K562 treated with DMSO at 1 percent for 12 hours (cell line): Measurements from ENCODE around the gene MATCAP1. TPM values are rescaled to one million over a fixed set of nuclear protein-coding genes. Genes with fewer than 3 reads are reported as not detected.

Experiments used
- total RNA-seq: library from RNA; unstranded; fragments of 300-600 nt; gene quantifications from 2 replicates; pipeline ENCODE4 v1.2.3, GENCODE V29; 2022; ENCODE audit not compliant: insufficient read depth

Gene MATCAP1
- 16.6 and 20.0 TPM in 2 replicates for total RNA-seq

GRCh38 chr16:67183627-67184452 lies at the start of gene MATCAP1:
Gene MATCAP1 (minus strand): TSS chr16:67183963. CDS start chr16:67180610, 3,353 bp downstream.

GRCh38 chr16:67226804-67227566 lies 43.2 kb upstream of the MATCAP1 start, which contains the start of gene TMEM208:
Gene TMEM208 (plus strand): TSS chr16:67227130. CDS start chr16:67227219, 89 bp downstream.

GRCh38 chr16:67199011-67199807 lies 15.4 kb upstream of the MATCAP1 start, which contains the start of gene ELMO3:
Gene ELMO3 (plus strand): TSS chr16:67199131. CDS start chr16:67199327, 196 bp downstream.

GRCh38 chr16:67191995-67192681 lies 8.4 kb upstream of the MATCAP1 start, which contains the start of gene E2F4:
Gene E2F4 (plus strand): TSS chr16:67192155. CDS start chr16:67192228, 73 bp downstream.

GRCh38 chr16:67190041-67190440 lies 6.3 kb upstream of the MATCAP1 start, which contains the start of gene EXOC3L1:
Gene EXOC3L1 (minus strand): TSS chr16:67190136. CDS start chr16:67189676, 460 bp downstream.

GRCh38 chr16:67170168-67170948 lies 13.4 kb downstream of the MATCAP1 start, which contains the start of gene NOL3:
Gene NOL3 (plus strand): TSS chr16:67170538.

GRCh38 chr16:67164599-67165061 lies 19.1 kb downstream of the MATCAP1 start, which contains the start of gene HSF4:
Gene HSF4 (plus strand): TSS chr16:67164745. CDS start chr16:67164812, 67 bp downstream.

GRCh38 chr16:67150833-67151396 lies 32.8 kb downstream of the MATCAP1 start, which contains the start of gene B3GNT9:
Gene B3GNT9 (minus strand): TSS chr16:67150998. CDS start chr16:67150485, 513 bp downstream.

Other genes with a start within 250 kb of the MATCAP1 start
- 232 and 283 TPM in 2 replicates for gene CIAO2B, start 249.6 kb downstream of the MATCAP1 start, total RNA-seq
- gene CES2, start 248.4 kb downstream of the MATCAP1 start, total RNA-seq = 15.4 and 22.8 TPM in 2 replicates
- 1.3 and 1.5 TPM in 2 replicates for gene CES3, start 222.7 kb downstream of the MATCAP1 start, total RNA-seq
- not detected in 2 replicates for gene CES4A, start 195.4 kb downstream of the MATCAP1 start, total RNA-seq
- 25.6 and 43.6 TPM in 2 replicates for gene CBFB, start 154.8 kb downstream of the MATCAP1 start, total RNA-seq
- 7.2 and 15.4 TPM in 2 replicates for gene PHAF1, start 74.0 kb downstream of the MATCAP1 start, total RNA-seq
- 4.0 and 7.1 TPM in 2 replicates for gene B3GNT9, start 33.0 kb downstream of the MATCAP1 start, total RNA-seq
- gene TRADD, start 24.1 kb downstream of the MATCAP1 start, total RNA-seq = 38.8 and 55.1 TPM in 2 replicates
- 14.6 and 17.0 TPM in 2 replicates for gene FBXL8, start 24.0 kb downstream of the MATCAP1 start, total RNA-seq
- gene HSF4, start 19.2 kb downstream of the MATCAP1 start, total RNA-seq = 7.8 and 20.7 TPM in 2 replicates
- 21.1 and 34.0 TPM in 2 replicates for gene NOL3, start 13.4 kb downstream of the MATCAP1 start, total RNA-seq
- gene EXOC3L1, start 6.2 kb upstream of the MATCAP1 start, total RNA-seq = not detected in 2 replicates
- 63.4 and 106 TPM in 2 replicates for gene E2F4, start 8.2 kb upstream of the MATCAP1 start, total RNA-seq
- gene ELMO3, start 15.2 kb upstream of the MATCAP1 start, total RNA-seq = 2.4 and 3.3 TPM in 2 replicates
- 65.0 and 76.2 TPM in 2 replicates for gene TMEM208, start 43.2 kb upstream of the MATCAP1 start, total RNA-seq
- 37.1 and 54.3 TPM in 2 replicates for gene FHOD1, start 63.5 kb upstream of the MATCAP1 start, total RNA-seq
- 1.4 and 2.7 TPM in 2 replicates for gene SLC9A5, start 65.0 kb upstream of the MATCAP1 start, total RNA-seq
- 12.3 and 19.0 TPM in 2 replicates for gene PLEKHG4, start 95.6 kb upstream of the MATCAP1 start, total RNA-seq
- gene KCTD19, start 142.8 kb upstream of the MATCAP1 start, total RNA-seq = 0.19 TPM in 1 of 2 replicates, not detected in the other
- gene LRRC36, start 142.9 kb upstream of the MATCAP1 start, total RNA-seq = 1.3 TPM in 1 of 2 replicates, not detected in the other
- gene TPPP3, start 209.5 kb upstream of the MATCAP1 start, total RNA-seq = not detected in 2 replicates
- gene ZDHHC1, start 232.5 kb upstream of the MATCAP1 start, total RNA-seq = not detected in 2 replicates
- gene HSD11B2, start 247.2 kb upstream of the MATCAP1 start, total RNA-seq = 0.35 TPM in 1 of 2 replicates, not detected in the other